Activated T-cell treated with anti-CD3 and anti-CD28 coated beads for 24 hours (primary cell): ENCODE data around the gene NRXN3.
"Not testable (repeated sequence)": the region's sequence is repeated elsewhere in the genome, so short reads cannot be mapped to it uniquely, and the experiment has no call there.

Experiments
- DNase-seq: peaks from one replicate; pipeline ENCODE4 v3.0.0-alpha.2; 2020; ENCODE audit warnings: low read depth

Gene NRXN3

GRCh38 chr14:79074510-79074909 is 904.3 kb downstream of the NRXN3 start:
- DNase-seq: no peak

GRCh38 chr14:79076428-79076827 is 906.3 kb downstream of the NRXN3 start:
- DNase-seq: no peak

DNA sequence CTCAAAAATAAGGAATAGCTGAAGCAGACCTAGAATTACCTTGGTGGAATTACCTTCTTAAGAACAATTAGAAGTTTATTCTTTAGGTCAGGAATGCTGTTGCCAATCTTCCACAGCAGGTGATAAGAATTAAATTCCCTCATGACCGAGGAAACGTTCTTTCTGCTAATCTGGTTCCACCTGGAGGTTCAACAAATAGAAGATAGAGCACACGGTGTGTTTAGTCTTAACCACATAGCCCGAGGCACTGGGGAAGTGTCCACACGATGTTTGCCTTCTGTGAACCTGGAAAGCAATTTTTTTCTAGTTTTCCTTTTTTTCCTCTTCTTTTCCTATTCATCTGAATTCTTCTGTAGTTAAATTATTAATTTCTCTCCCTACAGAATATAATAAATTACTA is 906.9 kb downstream of the NRXN3 start:
- DNase-seq: no peak

DNA sequence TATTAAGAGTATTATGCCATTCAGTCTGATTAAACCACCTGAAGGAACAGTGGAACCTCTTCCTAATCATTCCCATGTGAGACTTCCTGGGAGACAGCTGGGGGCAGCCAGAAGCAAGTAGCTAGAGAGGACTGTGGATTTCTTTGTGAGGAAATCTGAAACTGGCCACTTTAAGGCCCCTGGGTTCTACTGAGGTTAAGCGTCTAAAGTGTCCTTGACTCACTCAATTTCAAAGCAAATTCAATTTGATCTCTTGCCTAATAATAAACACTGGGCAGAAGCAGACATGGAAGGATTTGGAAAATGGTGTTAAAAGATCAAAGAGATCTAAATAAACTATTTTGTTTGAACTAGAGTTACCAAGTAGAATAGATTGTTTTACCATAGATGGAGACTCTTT is 909.9 kb downstream of the NRXN3 start:
- no peak for DNase-seq

DNA sequence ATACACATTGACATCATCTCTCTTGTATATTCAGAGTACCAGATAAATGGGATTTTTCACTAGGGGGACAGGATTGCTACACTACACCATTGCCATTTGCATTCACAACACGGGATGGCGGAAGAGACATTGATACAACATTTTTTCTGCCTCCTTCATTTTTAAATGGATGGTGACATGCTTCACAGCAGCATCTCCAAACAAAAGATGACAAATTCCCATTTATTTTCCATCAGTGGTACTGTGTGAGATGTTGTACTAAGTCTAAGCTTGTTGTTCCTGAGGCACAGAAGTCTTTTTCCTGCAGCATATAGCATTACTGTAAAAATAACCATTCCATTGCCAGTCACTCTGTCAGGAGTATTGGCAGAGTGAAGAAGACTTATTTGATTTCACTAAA is 912.7 kb downstream of the NRXN3 start:
- no peak for DNase-seq

GRCh38 chr14:79083356-79083755 is 913.2 kb downstream of the NRXN3 start:
- DNase-seq: no peak

DNA sequence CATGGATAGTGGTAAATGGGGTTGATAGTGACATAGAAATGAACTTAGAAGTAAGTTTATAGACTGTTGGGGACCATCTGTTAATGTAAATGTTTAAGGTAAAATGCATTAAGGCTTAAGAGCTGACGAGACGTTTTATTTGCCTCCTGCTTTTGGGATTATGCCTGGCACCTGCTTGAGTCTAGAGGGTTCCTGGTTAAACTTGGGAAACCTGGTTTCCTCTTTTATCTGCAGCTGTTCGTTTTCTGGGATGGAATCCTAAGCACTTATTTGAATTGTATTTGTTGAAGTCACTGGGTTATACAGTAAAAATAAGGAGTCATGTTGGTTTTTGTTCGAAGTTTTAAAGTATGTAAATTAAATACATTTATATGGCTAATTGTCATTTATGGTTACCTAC is 914.7 kb downstream of the NRXN3 start:
- no peak for DNase-seq

DNA sequence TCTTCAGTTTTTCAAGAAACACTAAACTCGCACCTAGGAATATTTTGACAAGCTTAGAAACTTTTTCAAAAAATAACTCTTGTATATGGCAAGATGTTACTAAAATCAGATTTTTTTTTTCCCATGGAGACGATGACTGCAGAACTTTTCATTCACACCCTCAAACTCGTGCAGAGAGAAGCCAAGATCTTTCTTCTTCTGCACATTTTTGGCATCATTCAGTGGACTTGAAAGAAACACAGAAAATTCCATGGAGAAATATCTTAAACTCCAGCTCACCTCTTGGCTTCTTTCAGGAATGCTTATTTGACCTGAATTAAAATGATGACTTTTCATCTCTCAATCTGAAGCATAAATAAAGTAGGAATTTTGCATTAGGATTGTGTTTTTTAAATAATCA is 919.4 kb downstream of the NRXN3 start:
- DNase-seq: no peak

DNA sequence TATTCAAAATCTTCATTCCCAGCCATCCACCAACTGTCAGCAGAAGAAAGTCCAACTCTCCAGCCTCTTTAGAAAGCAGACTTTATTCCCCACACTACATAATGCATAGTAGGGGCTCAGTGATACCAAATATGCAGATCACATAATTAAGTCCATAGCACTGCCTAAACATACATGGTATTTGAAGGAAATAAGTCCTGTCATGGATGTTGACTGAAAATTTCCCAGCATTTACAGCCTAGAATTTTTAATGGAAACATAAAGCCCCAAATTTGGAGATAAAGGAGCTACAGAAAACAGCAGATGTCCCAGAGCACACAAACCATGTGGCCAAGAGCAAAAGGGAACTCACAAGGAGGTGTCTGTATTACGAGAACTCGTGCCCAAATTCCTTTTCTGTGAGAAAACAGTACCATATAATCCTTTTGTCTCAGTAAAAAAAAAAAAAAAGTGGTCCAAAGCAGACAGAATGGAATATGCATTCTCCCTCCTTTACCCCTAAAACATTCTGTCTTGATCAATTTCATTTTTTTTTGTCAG is 920.5 kb downstream of the NRXN3 start:
- no peak for DNase-seq

- no peak for DNase-seq
Measured at GRCh38 chr14:79091381-79091963, 921.3 kb downstream of the NRXN3 start.

GRCh38 chr14:79093531-79093930 is 923.4 kb downstream of the NRXN3 start:
- no peak for DNase-seq

GRCh38 chr14:79094951-79095350 is 924.8 kb downstream of the NRXN3 start:
- no peak for DNase-seq

- no peak for DNase-seq
Measured at GRCh38 chr14:79096811-79097210, 926.6 kb downstream of the NRXN3 start.

DNA sequence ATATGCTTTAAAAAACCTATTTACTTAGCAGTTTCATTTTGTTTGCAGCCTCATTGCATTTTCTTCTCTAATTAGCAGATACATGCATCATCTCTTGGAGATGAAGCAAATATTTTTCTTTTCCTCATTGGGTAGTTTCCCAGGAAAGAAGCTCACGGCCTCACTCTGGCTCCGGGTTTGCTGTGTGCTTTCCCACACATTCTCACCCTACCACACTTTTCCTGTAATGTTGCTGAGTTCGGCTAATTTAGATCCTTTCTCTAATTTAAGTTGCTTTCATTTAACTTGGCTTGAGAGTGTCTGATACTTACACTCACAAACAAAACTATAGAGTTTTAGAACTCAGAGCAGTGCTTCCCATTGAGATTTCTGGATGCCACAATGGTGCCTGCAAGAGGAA is 928.2 kb downstream of the NRXN3 start:
- DNase-seq: no peak

DNA sequence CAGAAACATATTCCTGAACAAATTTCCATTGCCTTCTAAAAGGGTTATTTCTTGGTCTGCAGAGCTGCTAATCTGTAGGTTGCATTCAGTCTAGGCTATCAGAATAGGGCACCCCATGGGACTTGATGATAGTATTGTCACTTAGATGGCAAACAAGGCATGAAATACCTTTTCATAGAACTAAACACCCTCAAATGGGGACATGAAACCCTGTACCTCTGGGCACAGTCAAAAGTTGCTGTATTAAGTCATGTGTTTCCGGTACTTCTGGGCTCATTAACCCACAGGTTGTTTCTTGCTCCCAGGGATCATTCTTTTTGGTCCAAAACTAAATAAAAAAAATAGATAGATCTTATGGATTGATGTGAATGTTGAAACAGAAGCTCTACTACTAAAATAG is 930.4 kb downstream of the NRXN3 start:
- no peak for DNase-seq

- DNase-seq: no peak
Measured at GRCh38 chr14:79101388-79101787, 931.2 kb downstream of the NRXN3 start.

DNA sequence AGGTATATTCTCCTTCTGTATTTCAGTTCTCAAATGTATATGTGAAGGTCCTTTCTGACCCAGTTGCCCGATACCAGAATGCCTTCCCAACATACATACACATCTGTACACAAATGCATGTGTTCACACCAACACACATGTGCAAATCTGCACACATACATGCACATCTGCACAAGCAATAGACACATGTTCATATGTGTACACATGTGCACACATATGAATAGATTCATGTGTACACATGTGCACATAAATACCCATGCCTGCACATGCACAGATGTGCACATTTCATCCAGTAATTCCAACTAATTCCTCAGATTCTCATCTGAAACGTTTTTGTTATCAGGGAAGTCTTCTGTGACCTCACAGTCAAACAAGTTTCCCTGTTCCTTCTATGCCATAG is 933.6 kb downstream of the NRXN3 start:
- DNase-seq: no peak

DNA sequence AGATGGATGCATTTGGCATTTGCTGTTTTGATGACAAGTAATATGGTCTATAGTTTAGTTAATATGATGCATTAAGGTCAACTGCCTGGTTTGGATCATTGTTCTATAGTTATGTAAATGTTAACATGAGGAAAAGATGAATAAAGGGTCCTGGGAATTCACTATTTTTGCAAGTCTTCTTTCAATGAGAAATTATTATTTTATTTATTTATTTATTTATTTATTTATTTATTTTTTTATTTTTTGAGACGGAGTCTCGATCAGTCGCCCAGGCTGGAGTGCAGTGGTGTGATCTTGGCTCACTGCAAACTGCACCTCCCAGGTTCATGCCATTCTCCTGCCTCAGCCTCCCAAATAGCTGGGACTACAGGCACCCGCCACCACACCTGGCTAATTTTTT is 940.4 kb downstream of the NRXN3 start:
- DNase-seq: not testable (repeated sequence)

DNA sequence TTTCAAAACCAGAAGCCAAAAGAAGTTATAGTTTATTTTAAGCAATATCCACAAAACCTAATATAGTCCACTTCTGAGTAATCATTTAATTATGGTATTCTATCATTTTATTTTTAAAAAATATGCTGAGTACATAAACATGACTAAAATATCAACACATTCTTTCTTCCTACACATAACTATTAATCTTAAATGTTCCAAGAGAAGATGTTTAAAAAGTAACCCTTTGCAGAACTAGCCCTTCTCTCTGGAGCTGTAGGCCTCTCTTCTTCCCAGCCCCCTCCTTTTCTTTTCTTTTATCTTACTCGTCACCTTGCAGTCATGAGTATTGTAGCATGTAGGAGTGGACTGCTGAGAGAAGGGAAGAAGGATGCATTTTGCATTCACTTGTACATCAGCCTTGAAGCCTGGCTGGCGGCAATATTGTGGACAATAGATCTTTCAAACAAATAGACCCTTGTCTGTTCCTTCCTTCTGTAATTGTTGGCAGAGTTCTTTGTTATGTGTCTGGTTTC is 941.9 kb downstream of the NRXN3 start:
- no peak for DNase-seq

GRCh38 chr14:79117561-79117960 is 947.4 kb downstream of the NRXN3 start:
- no peak for DNase-seq

DNA sequence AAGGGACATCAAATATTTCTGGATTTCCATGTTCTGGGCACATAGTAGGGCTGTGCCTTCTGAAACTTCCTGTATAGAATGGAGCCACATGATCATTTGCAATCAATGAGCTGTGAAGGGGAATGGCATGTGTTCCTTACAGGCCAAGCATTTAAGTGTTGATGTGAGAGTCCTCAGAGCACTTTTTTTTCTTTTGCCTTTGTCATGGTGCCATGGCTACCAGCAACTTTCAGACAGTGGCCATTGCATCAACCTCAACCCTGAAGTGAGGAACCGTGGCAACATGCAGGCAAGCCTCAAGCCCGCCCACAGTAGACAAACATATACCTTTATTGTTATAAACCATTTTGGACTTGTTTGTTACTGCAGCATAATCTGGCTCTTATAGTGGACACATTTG is 948.1 kb downstream of the NRXN3 start:
- DNase-seq: no peak

DNA sequence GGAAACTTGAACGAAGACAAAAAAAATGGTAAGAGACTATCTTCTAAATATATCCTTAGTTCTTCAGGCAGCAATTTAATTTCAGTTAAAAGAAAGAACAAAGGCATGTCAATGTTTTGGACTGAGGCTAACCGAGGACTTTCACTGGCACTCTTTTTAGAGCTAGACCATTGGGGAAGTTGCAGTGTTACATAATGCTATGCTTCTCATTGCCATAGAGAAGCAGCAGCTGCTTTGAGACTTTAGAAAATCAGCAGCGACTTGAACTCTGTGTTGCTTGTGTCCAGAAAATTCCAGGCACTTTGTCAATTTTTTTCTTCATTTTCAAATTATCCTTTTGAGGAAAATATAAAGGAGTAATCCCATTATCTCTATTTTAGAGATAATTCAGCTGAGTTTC is 964.2 kb downstream of the NRXN3 start:
- no peak for DNase-seq

DNA sequence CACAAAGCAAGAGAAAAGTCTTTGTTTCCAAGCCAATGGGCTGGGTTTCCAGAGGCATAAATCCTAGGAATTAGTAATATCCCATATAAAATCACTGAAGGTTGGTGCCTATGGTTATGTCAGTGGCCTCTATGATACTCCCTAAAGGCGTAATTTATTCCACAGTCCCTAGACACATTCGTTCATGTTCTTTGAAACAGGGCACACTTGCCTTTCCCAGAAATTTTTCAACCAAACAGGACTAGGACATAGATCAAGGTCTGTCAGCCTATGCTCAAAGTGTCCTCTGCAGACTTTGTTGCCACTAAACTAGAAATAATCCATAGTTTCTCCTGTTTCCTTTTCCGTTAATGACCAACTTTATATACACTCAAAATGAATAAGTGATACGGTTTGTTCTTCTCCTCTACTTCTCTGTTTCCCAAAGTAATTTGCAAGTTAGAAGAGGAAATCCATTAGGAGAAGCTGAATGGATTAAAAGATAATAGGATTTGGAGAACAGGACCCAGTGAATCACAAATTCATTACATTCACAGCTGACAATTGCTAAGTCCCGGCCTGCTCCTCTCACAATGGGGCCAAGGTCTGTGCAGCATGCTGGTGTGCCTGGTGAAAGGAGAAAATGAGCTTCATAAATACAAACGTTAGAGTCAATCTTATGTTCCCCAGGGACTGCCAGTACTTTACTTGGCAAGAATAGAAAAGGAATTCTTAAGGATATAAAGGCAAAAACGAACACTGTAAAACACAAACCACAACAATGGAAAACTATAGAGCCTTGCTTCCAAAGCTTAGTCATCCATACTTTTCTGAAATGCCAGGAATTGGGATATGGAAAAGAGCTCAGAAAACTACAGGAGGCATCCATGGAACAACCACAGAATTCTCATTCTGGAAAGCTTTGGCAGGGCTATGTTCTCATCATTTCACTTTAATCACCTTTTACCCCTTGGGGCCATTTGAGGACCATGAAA is 966.2 kb downstream of the NRXN3 start:
- no peak for DNase-seq
